Kasumi-1 (cell line): ENCODE measurements around the gene OSBP.
"Not testable (repeated sequence)": the region's sequence is repeated elsewhere in the genome, so short reads cannot be mapped to it uniquely, and the experiment has no call there.

Source experiments
- DNase-seq, 2 experiments: peaks; one replicate each; lab custom pipeline; 2025; lab: John Stamatoyannopoulos, UW

The OSBP gene

GRCh38 chr11:59615637-59616395 lies at the start of gene OSBP:
TSS of gene OSBP (minus strand) at chr11:59615774. CDS start at chr11:59615664, 110 bp downstream.
- peak; percentile 100 for DNase-seq

GRCh38 chr11:59660621-59661020 lies 45.0 kb upstream of the OSBP start:
- DNase-seq, result peak; percentile 27 to 33

- peak in 1 of 2 experiments; percentile 28 for DNase-seq
Observed at GRCh38 chr11:59659981-59660380, 44.4 kb upstream of the OSBP start.

- no peak for DNase-seq
Observed at GRCh38 chr11:59658036-59658435, 42.5 kb upstream of the OSBP start.

DNA sequence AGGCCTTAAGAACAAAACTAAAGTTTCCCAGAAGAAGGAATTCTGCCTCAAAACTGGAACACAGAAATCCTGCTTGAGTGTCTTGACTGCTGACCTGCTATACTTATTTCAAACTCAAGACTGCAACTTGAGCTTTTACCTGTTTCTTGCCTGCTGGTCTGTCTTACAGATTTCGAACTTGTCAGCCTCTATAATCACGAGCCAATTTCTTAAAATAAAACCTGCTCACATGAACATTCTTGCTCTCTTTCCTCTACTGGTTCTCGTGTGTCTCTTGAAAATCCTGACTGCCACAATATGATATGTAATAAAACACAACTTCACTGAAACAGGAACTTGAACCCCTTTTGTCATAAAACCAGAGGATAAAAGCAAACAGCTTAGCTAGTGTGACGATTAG lies 39.3 kb upstream of the OSBP start:
- DNase-seq, result no peak

DNA sequence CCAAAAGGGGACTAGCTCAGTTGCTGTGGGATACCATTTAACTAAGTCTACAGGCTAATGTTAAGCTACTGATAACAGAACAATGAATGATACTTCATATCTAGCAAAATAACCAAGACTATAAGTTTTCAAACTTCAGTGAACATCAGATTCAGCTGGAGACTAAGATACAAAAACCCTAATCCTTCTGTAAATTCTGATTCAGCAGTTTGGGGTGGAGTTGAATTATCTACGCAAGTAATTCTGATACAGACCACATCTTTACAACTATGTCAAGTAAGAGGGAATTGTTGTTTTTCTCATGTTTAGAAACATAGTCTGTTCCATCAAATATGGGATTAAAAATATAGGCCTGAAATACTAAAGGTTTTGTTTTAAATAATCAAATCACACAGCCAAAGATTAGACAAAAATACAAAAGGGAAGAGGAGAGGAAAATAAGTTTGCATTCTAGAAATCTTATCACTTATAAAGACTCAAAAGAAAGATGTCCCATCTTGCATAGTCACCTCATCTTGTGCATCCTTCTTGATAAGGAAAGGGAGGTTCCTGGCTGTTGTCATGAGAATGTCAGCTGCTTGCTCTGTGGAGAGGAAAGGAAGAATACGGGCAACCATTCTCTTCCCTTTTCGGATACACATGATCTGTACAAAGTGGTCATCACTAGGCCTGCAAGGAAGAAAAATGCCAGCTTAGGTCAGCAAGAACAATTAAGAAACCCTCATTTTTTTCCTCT lies 31.8 kb upstream of the OSBP start:
- DNase-seq, result no peak

- no peak for DNase-seq
Observed at GRCh38 chr11:59644528-59644927, 29.0 kb upstream of the OSBP start.

GRCh38 chr11:59643390-59643789 lies 27.8 kb upstream of the OSBP start:
- DNase-seq, result no peak

DNA sequence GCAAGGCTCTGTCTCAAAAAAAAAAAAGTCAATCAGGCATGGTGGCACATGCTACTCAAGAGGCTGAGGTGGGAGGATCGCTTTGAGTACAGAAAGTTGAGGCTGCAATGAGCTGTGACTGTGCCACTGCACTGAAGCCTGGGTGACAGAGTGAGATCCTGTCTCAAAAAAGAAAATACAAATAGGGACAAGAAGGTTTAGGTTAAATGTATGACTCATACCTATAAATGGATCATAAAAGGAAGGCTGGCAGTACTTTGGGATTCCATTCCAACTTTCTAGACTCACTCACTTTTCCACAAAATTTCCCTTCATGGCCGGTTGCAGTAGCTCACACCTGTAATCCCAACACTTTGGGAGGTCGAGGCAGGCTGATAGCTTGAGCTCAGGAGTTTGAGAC lies 25.6 kb upstream of the OSBP start:
- DNase-seq, result no peak

DNA sequence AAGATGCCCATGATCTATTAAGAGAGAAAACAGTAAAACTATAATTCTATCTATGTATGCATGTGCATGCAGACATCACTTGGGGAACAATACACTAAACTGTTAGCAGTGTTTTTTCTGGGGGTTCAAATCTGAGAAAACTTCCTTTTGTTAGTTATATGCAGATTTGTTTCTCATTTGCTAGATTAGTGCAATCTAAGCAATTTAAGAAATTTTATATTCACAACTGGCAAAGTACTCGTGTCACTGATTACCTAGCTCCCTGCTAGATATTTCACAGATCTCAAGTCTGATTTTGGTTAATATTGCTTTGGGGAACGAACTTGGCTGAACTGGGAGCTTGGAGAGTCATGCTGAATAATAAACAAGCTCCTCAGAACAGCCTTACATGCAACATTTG lies 14.9 kb upstream of the OSBP start:
- no peak for DNase-seq

- DNase-seq, result no peak
Observed at GRCh38 chr11:59629996-59630395, 14.4 kb upstream of the OSBP start.

- DNase-seq, result not testable (repeated sequence)
Observed at GRCh38 chr11:59626969-59627368, 11.4 kb upstream of the OSBP start.

DNA sequence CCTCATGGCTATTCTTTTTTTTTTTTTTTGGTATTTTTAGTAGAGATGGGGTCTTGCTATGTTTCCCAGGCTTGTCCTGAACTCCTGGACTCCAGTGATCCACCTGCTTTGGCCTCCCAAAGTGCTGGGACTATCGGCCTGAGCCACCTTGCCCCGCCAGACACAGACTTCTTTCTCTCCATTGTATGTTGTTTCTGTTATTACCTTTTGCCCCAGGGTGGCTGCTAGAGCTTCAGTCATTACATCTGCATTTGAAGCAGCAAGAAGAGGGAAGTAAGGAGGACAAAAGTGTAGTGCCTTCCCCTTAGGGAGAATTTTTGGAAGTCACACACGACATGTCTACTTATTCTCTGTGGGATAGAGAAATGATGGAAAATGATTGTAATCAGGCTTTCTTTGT lies 10.1 kb upstream of the OSBP start:
- no peak for DNase-seq

DNA sequence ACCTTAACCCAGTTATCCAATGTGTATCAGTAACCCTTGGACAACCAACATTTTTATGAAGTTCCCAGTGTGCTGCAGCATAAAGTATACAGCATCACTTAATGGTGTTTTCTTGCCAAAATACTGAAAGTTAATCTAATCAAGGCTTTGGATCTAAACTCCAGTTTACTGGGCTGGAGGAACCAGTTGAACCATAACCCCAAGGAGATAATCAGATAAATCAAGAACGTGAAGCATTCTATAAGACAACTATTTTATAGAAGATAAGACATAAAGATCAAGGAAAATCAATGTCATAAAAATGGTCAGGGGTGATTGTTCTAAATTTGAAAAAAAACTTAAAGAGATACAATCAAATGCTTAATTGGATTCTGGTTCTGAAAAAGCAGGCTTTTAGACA lies 2.3 kb upstream of the OSBP start:
- no peak for DNase-seq

- DNase-seq, result peak in 1 of 2 experiments; percentile 81
Observed at GRCh38 chr11:59616396-59616982, 915 bp upstream of the OSBP start.

- DNase-seq, result peak in 1 of 2 experiments; percentile 6
Observed at GRCh38 chr11:59615120-59615636, 396 bp downstream of the OSBP start.

DNA sequence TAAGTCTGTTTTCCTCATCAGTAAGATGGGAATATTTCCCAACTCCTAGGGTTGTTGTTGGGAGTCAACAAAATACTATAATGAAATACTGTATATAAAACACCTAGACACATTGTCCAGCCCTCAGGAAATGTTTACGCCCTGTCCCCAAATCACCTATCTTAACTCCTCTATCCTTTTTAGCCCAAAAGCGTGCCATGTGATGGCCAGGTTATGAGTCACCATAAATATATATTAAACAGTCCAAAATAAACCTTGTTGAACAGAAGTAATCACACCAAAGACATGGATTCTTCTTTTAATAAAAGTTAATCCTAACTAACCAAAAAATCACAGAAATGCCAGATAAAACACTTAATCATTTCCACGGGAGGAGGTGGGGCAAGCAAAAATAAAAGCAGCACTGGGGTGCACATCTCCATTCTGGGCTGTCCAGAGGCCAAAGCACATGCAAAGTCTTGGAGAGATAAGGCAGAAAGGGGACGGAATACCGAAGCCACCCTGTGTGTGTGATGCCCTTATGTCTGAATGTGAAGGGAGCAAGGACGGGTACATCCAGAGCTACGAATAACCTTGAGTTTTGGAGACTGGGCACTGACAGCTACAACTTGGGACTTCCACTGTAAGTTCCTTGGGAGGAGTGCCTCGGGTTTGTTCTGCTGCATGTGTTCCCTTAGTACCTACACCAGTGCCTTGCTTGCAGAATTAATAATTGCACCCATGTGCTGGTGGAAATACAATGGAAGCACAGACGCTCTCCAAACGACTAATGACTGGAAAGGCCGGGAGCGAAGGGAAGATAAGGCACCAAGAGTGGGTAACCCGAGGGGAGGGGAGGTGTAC lies 1.1 kb downstream of the OSBP start:
- DNase-seq, result peak in 1 of 2 experiments; percentile 10

- no peak for DNase-seq
Observed at GRCh38 chr11:59611570-59612565, 3.7 kb downstream of the OSBP start.

DNA sequence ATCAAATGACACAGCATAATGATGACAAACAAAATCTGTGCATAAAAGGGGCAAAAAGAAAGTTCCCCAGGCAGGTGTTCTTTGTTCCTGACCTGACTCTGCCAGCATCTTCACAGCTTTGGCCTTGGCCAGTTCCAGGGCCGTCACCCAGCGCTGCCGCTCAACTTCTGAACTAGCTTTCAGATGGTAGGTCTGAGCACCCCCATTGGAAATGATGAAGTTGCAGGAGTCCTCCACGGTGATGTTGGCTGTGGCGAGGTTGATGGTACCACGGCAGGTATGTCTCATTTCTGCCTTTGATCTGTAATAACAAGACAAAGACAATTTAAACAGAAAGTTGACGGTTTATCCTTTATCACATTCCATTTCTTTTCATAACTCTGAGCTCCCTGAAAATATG lies 5.3 kb downstream of the OSBP start:
- no peak for DNase-seq

- DNase-seq, result no peak
Observed at GRCh38 chr11:59607703-59608454, 7.7 kb downstream of the OSBP start.
